Measurements from ENCODE around the gene SIPA1L3. TPM values are rescaled to one million over a fixed set of nuclear protein-coding genes. Genes with fewer than 3 reads are reported as not detected.

SIPA1L3 gene
- total RNA-seq, 4 donors from 2014 or later: 11.1 to 25.3 (median 14.5) TPM

DNA sequence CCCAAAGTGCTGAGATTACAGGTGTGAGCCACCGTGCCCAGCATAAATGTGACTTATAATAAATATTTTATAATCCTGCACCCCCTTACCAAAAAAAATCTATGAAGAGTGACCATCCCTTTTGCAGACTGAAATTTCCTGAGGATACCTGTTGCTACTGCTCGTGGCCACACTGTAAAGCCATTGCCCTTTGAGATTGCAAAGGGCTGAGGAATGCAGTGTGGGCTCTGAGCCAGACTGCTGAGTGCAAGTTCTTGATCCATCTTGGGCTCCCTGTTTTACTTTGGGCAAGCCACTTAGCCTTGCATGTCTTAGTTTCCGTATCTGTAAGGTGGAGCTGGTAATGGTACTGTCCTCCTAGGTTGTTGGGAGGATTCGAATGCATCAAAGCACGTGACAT, 23.4 kb downstream of the SIPA1L3 start:
- no peaks in the 10 kb centered on the region for H3K27me3 ChIP-seq
- H3K27ac ChIP-seq: no peak overlapping the region
- TF ChIP-seq POLR2A (IDR thresholded peaks at IDR 0.05): no peak
- TF ChIP-seq, protein P1, sequence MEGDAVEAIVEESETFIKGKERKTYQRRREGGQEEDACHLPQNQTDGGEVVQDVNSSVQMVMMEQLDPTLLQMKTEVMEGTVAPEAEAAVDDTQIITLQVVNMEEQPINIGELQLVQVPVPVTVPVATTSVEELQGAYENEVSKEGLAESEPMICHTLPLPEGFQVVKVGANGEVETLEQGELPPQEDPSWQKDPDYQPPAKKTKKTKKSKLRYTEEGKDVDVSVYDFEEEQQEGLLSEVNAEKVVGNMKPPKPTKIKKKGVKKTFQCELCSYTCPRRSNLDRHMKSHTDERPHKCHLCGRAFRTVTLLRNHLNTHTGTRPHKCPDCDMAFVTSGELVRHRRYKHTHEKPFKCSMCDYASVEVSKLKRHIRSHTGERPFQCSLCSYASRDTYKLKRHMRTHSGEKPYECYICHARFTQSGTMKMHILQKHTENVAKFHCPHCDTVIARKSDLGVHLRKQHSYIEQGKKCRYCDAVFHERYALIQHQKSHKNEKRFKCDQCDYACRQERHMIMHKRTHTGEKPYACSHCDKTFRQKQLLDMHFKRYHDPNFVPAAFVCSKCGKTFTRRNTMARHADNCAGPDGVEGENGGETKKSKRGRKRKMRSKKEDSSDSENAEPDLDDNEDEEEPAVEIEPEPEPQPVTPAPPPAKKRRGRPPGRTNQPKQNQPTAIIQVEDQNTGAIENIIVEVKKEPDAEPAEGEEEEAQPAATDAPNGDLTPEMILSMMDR (IDR thresholded peaks at IDR 0.05): no peak
- peaks cover 13 to 38% (median 19%) of the 10 kb centered on the region in 3 donors for H3K4me1 ChIP-seq
- peaks cover 0 to 2% (median 0%) of the 10 kb centered on the region in 3 donors for H3K9me3 ChIP-seq
- intact Hi-C loops (cut with DNase I): no loop called here
- no peak for DNase-seq
- no peaks in the 10 kb centered on the region for H3K36me3 ChIP-seq
- WGBS, 2 donors: 90 to 92% methylated on average over 5 of the region's 5 CpGs
- H3K4me3 ChIP-seq: no peak overlapping the region

DNA sequence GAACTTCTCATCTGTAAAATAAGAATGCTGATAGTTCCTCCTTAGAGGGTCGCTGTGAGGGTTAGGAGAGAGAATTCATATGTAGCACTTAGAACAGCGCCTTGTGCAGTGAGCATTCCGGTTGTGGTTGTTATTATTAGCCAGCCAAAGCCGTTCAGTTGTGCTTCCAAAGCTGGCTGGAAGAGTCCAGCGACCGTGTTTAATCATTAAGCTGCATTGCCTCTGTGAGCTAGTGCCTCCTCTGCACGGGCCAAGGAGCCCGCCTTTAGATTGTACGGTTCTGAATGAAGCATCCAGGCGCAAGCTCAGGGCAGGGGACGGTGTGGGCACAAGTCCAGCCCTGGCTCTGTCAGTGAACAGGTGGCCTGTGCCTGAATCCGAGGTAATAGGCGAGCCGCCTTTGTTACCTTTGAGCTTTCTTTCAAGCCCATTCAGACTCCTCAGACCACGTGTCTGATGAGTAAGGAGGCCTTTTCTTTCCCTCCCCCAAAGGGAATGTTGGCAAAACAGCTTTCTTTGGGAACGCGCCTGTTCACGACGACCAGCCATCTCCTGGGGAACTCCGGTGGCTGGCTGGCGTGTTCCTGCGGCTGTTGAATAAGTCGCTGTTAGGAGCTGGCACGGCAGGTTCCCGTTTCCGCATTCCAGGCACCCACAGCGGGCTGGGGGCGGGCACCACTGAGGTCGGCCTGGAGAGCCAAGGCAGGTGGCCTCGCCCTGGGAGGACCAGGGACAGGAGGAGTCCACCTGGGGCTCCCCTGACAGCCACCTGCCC, 25.1 kb downstream of the SIPA1L3 start:
- no peak for TF ChIP-seq POLR2A (IDR thresholded peaks at IDR 0.05)
- TF ChIP-seq, protein P1 (IDR thresholded peaks at IDR 0.05): peak in 1 of 6 experiments; percentile 1
- Histone ChIP-seq H3K27me3 (no peaks in the 10 kb centered on the region), H3K4me3 (peak overlapping the region; percentile 11 to 54 (median 32)), H3K4me1 (peaks cover 13 to 38% (median 19%) of the 10 kb centered on the region in 3 donors), H3K27ac (peak overlapping the region; percentile 53 to 77 (median 72)), H3K36me3 (no peaks in the 10 kb centered on the region), H3K9me3 (peaks cover 0 to 6% (median 0%) of the 10 kb centered on the region in 3 donors)
- intact Hi-C loops (cut with DNase I): no loop called here
- WGBS, 2 donors: 8 to 25% methylated on average over 12 to 18 of the region's 30 CpGs
- DNase-seq: no peak

DNA sequence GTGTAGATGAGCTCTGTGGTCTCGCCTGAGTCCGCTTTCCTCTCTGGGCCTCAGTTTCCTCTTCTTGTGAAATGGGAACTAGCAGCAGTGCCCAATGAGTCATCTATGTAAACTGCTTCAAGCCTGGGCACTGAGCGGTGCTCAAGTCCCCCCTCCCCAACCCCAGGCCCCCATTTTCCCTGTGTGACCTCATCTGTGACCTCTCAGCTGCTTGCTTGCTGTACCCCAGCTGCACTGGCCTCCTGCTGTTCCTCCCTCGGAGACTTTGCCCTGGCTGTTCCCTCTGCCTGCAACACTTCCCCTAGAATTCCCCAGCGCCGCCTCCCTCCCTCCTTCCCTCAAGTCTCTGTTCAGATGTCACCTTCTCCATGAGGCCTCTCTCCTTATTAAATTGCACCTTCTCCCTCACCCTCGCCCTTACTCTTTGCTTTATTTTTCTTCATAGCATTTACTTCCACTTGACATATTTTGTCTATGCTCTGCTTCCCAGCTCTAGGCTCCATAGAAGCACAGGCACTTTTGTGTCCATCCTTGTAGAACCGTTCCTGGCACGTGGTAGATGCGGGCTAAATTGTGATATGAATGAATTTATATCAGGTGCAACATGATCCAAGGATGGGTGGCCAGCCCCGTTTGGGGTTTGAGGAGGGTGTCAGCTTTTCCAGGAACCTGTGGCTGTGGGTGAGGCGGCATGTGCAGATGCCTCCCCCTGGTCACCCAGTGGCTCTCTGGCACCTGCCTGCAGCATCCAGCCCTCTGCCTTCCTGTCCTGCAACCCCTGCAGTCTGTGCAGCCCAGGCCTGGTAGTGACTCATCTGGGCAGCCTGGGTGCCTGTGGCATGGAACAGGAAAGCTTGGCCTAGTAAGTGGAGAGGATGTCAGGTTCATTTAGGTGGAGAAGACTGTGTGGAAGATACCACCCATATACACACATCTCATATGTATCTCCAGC, 26.3 kb downstream of the SIPA1L3 start:
- no peak for DNase-seq
- 41 to 48% methylated on average over 10 to 12 of the region's 12 CpGs for WGBS, 2 donors
- Histone ChIP-seq H3K27ac (peak overlapping the region; percentile 53 to 77 (median 72)), H3K4me3 (peak overlapping the region; percentile 11 to 54 (median 32)), H3K36me3 (no peaks in the 10 kb centered on the region), H3K4me1 (peaks cover 13 to 38% (median 19%) of the 10 kb centered on the region in 3 donors), H3K9me3 (peaks cover 0 to 6% (median 0%) of the 10 kb centered on the region in 3 donors), H3K27me3 (no peaks in the 10 kb centered on the region)
- TF ChIP-seq POLR2A (IDR thresholded peaks at IDR 0.05): no peak
- TF ChIP-seq, protein P1 (IDR thresholded peaks at IDR 0.05): no peak
- intact Hi-C loops (cut with DNase I): no loop called here

DNA sequence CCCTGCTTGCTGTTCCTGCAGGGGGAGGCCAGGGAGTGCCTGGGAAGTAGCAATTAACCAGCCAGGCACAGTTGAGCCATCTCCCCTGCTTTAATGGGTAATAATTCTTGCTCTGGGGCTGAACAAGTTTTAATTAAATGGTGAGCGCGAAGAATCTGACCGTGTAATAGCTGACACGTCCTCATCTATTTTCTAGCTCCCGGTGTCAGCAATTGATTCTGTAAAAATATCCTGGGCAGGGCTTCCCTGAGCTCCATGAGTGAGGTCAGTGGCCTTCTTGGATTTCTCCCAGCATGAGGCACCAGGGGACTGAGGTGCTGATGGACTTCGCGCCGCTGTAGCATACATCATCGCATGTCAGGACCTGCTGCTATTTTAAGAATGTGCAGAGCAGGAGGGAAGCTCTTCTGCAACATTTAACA, 26.9 kb downstream of the SIPA1L3 start:
- Histone ChIP-seq H3K27ac (no peak overlapping the region), H3K36me3 (no peaks in the 10 kb centered on the region), H3K9me3 (peaks cover 0 to 6% (median 0%) of the 10 kb centered on the region in 3 donors), H3K4me1 (peaks cover 13 to 38% (median 19%) of the 10 kb centered on the region in 3 donors), H3K4me3 (no peak overlapping the region), H3K27me3 (no peaks in the 10 kb centered on the region)
- no peak for DNase-seq
- no peak for TF ChIP-seq POLR2A (IDR thresholded peaks at IDR 0.05)
- TF ChIP-seq, protein P1 (IDR thresholded peaks at IDR 0.05): no peak
- WGBS, 2 donors: 34 to 46% methylated on average over 5 to 8 of the region's 9 CpGs
- intact Hi-C loops (cut with DNase I): no loop called here
